Measurements from ENCODE around the gene NXNL1. TPM values are rescaled to one million over a fixed set of nuclear protein-coding genes. Genes with fewer than 3 reads are reported as not detected.

Gene NXNL1
- total RNA-seq, 1 experiment from 2014 or later: not detected

GRCh38 chr19:17482877-17483604, 22.3 kb upstream of the NXNL1 start (continued):
- TF ChIP-seq CTCF (IDR thresholded peaks at IDR 0.05 in 2 of 3, conservative IDR thresholded peaks at IDR 0.05 in 1 of 3; ENCODE audit: borderline replicate concordance in 1 of 3, insufficient read depth in 1 of 3, low read depth in 2 of 3, low read length in 2 of 3) (no peak), EZH2 (IDR thresholded peaks at IDR 0.05) (no peak)

- ChIA-PET RAD21 (ENCODE audit: low non-redundant PET in 1 of 2, low total read pairs in 2 of 2, uncharacterized antibody in 2 of 2, unreplicated experiment in 2 of 2) (no interaction called here), POLR2A (no interaction called here), CTCF (interaction anchor here (1.3 kb wide), 1 partner anchor 14 kb away, joined by 3 read pairs; no protein-coding TSS in a partner anchor)
- TF ChIP-seq ZFX (IDR thresholded peaks at IDR 0.05) (no peak), ZBTB33 (IDR thresholded peaks at IDR 0.05; ENCODE audit: extremely low read depth, insufficient replicate concordance, low read length) (no peak), FOSL1 (IDR thresholded peaks at IDR 0.05; ENCODE audit: low read depth) (no peak), EZH2phosphoT487 (IDR thresholded peaks at IDR 0.05; ENCODE audit: borderline replicate concordance) (no peak), SRF (IDR thresholded peaks at IDR 0.05; ENCODE audit: low read depth) (no peak), POLR2A (IDR thresholded peaks at IDR 0.05; ENCODE audit: borderline replicate concordance, extremely low read depth, insufficient read depth, insufficient read length) (no peak), EZH2 (IDR thresholded peaks at IDR 0.05) (no peak), REST (IDR thresholded peaks at IDR 0.05; ENCODE audit: low read depth) (no peak), SP1 (IDR thresholded peaks at IDR 0.05; ENCODE audit: low read depth) (no peak), SIN3A (IDR thresholded peaks at IDR 0.05; ENCODE audit: low read depth) (no peak), CTCF (IDR thresholded peaks at IDR 0.05 in 2 of 3, conservative IDR thresholded peaks at IDR 0.05 in 1 of 3; ENCODE audit: borderline replicate concordance in 1 of 3, insufficient read depth in 1 of 3, low read depth in 2 of 3, low read length in 2 of 3) (no peak), ZNF274 (IDR thresholded peaks at IDR 0.05; ENCODE audit: low read depth, low read length) (no peak)
- Histone ChIP-seq H4K20me1 (ENCODE audit: insufficient read depth) (no peaks in the 10 kb centered on the region), H3K79me2 (ENCODE audit: insufficient read depth, low read length) (0 out of 2 replicates have a peak, but pooled peaks cover 6% of the 10 kb centered on the region), H3K4me2 (ENCODE audit: low read length) (no peak overlapping the region), H3K9me3 (ENCODE audit: control insufficient read depth in 1 of 2, insufficient read depth in 1 of 2, low read depth in 1 of 2, low read length in 2 of 2) (no peaks in the 10 kb centered on the region), H3K27ac (ENCODE audit: low read depth, low read length) (no peak overlapping the region), H3K27me3 (ENCODE audit: insufficient read depth, low read length) (no peaks in the 10 kb centered on the region), H3K9me2 (ENCODE audit: insufficient read depth) (no peaks in the 10 kb centered on the region), H3K4me1 (ENCODE audit: control insufficient read depth in 1 of 2, insufficient read depth in 2 of 2, low read length in 2 of 2) (peaks cover 12 to 29% of the 10 kb centered on the region in 2 experiments; a peak in 3 of 4 replicates), H3K4me3 (replicated peaks in 1 of 2; ENCODE audit: low read depth in 1 of 2, low read length in 2 of 2) (no peak overlapping the region), H2AFZ (ENCODE audit: low read depth, low read length, poor library complexity, severe bottlenecking) (no peak overlapping the region), H3K9ac (ENCODE audit: low read length) (no peak overlapping the region), H3K36me3 (ENCODE audit: control insufficient read depth in 1 of 2, insufficient read depth in 2 of 2, low read length in 2 of 2) (no peaks in the 10 kb centered on the region)
- DNase-seq (ENCODE audit: low read depth, low spot score) (no peak), ATAC-seq (no peak)
- no TSS peak for BruUV-seq (replicated peaks)
- intact Hi-C loops (cut with micrococcal nuclease): no loop called here
These were observed 21.3 kb upstream of the NXNL1 start for GRCh38 chr19:17481986-17482385.
